Breast epithelium (tissue), 4 donors: ENCODE results near the gene MTCP1. TPM values are rescaled to one million over a fixed set of nuclear protein-coding genes. Genes with fewer than 3 reads are reported as not detected.

Source experiments
- DNase-seq, 2 donors: peaks; one replicate each; pipeline ENCODE4 v3.0.0-alpha.2; 2019; ENCODE audit warnings: low spot score in 2 of 2
- H3K27ac ChIP-seq, 2 donors: fragments of 200-600 bp; sonication (generic) in 1 of 2; one replicate each; pipeline ENCODE4 v1.5.1; 2016 to 2019; ENCODE audit warnings: mild to moderate bottlenecking in 1 of 2
- H3K27me3 ChIP-seq, 2 donors: fragments of 200-600 bp; sonication (generic) in 1 of 2; one replicate each; pipeline versions ENCODE4 v1.5.1 to v1.6.0; 2017 to 2019; ENCODE audit warnings: control low read depth in 1 of 2, mild to moderate bottlenecking in 1 of 2
- H3K36me3 ChIP-seq: fragments of 200-600 bp; one replicate; pipeline ENCODE4 v1.5.1; 2019
- H3K4me1 ChIP-seq, 2 donors: fragments of 200-600 bp; sonication (generic); one replicate each; pipeline ENCODE4 v1.5.1; 2016 to 2019; ENCODE audit warnings: control low read depth in 1 of 2
- H3K4me3 ChIP-seq, 3 donors: fragments of 200-600 bp; sonication (generic); 1 replicate in 2 of 3; 2 replicates in 1 of 3; pipeline ENCODE4 v1.5.1; 2016 to 2019; ENCODE audit warnings: mild to moderate bottlenecking in 3 of 3, moderate library complexity in 2 of 3
- H3K9me3 ChIP-seq, 2 donors: fragments of 200-600 bp; sonication (generic) in 1 of 2; one replicate each; pipeline ENCODE4 v1.5.1; 2016 to 2019; ENCODE audit warnings: control low read depth in 1 of 2
- POLR2A ChIP-seq: fragments of 450-650 bp; IDR thresholded peaks from one replicate; pipeline ENCODE4 v1.6.1; 2016; ENCODE audit warnings: antibody characterized with exemption, mild to moderate bottlenecking, moderate library complexity
- POLR2AphosphoS5 ChIP-seq, 3 donors: sonication (generic); formaldehyde crosslinking; IDR thresholded peaks; one replicate each; pipeline ENCODE4 v1.6.1; 2017; ENCODE audit warnings: antibody characterized with exemption in 3 of 3
- intact Hi-C: fragments of 100-400 bp; cut with DNase I; formaldehyde crosslinking; loops from one replicate; pipeline ENCODE4 v1.15.1; 2023; ENCODE audit warnings: low total_unique reads
- total RNA-seq, 3 donors: library from RNA; depleted of rRNA; stranded (reverse); fragments of >200 nt; gene quantifications; one replicate each; pipeline ENCODE4 v1.1.0, GENCODE V29; 2016
- TF ChIP-seq, protein P1 (sequence below), 3 donors: fragments of 450-650 bp; IDR thresholded peaks; one replicate each; pipeline ENCODE4 v1.5.1; 2016 to 2017; ENCODE audit warnings: antibody characterized with exemption in 3 of 3, mild to moderate bottlenecking in 3 of 3, moderate library complexity in 3 of 3

MTCP1 gene
- total RNA-seq, 3 donors from 2014 or later, result 1.8 to 3.2 (median 2.3) TPM

GRCh38 chrX:155020591-155020990, 50.3 kb downstream of the MTCP1 start:
- Histone ChIP-seq H3K27me3 (no peaks in the 10 kb centered on the region), H3K4me3 (no peak overlapping the region), H3K4me1 (no peaks in the 10 kb centered on the region), H3K36me3 (no peaks in the 10 kb centered on the region), H3K27ac (no peak overlapping the region), H3K9me3 (no peaks in the 10 kb centered on the region)
- intact Hi-C loops, result no loop called here
- DNase-seq, result no peak
- TF ChIP-seq, protein P1, sequence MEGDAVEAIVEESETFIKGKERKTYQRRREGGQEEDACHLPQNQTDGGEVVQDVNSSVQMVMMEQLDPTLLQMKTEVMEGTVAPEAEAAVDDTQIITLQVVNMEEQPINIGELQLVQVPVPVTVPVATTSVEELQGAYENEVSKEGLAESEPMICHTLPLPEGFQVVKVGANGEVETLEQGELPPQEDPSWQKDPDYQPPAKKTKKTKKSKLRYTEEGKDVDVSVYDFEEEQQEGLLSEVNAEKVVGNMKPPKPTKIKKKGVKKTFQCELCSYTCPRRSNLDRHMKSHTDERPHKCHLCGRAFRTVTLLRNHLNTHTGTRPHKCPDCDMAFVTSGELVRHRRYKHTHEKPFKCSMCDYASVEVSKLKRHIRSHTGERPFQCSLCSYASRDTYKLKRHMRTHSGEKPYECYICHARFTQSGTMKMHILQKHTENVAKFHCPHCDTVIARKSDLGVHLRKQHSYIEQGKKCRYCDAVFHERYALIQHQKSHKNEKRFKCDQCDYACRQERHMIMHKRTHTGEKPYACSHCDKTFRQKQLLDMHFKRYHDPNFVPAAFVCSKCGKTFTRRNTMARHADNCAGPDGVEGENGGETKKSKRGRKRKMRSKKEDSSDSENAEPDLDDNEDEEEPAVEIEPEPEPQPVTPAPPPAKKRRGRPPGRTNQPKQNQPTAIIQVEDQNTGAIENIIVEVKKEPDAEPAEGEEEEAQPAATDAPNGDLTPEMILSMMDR (IDR thresholded peaks at IDR 0.05), result no peak
- no peak for TF ChIP-seq POLR2A
- TF ChIP-seq POLR2AphosphoS5 (IDR thresholded peaks at IDR 0.05), result no peak

Other genes with a start within 250 kb of the MTCP1 start
- not detected for gene SMIM9, start 236.5 kb downstream of the MTCP1 start, total RNA-seq
- 1 to 10 TPM; 3.2 to 8.5 (median 7.6) TPM for gene F8A1, start 184.8 kb downstream of the MTCP1 start, total RNA-seq
- 10 to 100 TPM; 14.6 to 30.2 (median 16.1) TPM for gene F8, start 48.4 kb downstream of the MTCP1 start, total RNA-seq
- gene FUNDC2, start 44.3 kb downstream of the MTCP1 start, total RNA-seq, result 10 to 100 TPM; 76.7 to 99.0 (median 81.0) TPM
- gene CMC4, start within 50 bp of the MTCP1 start, total RNA-seq, result 10 to 100 TPM; 18.7 to 27.2 (median 19.3) TPM
- 10 to 100 TPM; 12.8 to 16.0 (median 13.1) TPM for gene BRCC3, start 372 bp upstream of the MTCP1 start, total RNA-seq
- 10 to 100 TPM; 29.1 to 30.7 (median 29.8) TPM for gene VBP1, start 145.3 kb upstream of the MTCP1 start, total RNA-seq
- gene RAB39B, start 193.4 kb upstream of the MTCP1 start, total RNA-seq, result 1 to 10 TPM in 1 of 3 donors, under 1 TPM in 2; 0.32 to 1.3 (median 0.73) TPM